CD4-positive, CD25-positive, alpha-beta regulatory T cell (primary cell): ENCODE data around the gene TRIO. TPM values are rescaled to one million over a fixed set of nuclear protein-coding genes. Genes with fewer than 3 reads are reported as not detected.
A peak's percentile ranks its signal among the peaks of the same experiment; 100 is the strongest.

ENCODE experiments used
- ATAC-seq, 2 donors: fragments of 150-1000 bp; cut with Tn5 transposase; one replicate each; pipeline ENCODE4 v1.10.0; 2021; ENCODE audit warnings: low read depth in 2 of 2, moderate number of reproducible peaks in 2 of 2, moderate library complexity in 1 of 2
- DNase-seq, 3 donors: peaks; one replicate each; pipeline versions ENCODE4 v3.0.0 to v3.0.0-alpha.2; 2012 to 2022; ENCODE audit warnings: mixed read lengths in 1 of 3
- H3K27ac ChIP-seq: one replicate; pipeline ENCODE4 v1.7.0; 2013; ENCODE audit warnings: mild to moderate bottlenecking, low read length; ENCODE audit not compliant: insufficient read depth, poor library complexity, severe bottlenecking
- H3K27me3 ChIP-seq: one replicate; pipeline ENCODE4 v1.7.0; 2013; ENCODE audit warnings: low read length; ENCODE audit not compliant: control insufficient read depth, insufficient read depth
- H3K36me3 ChIP-seq: one replicate; pipeline ENCODE4 v1.7.0; 2013; ENCODE audit warnings: mild to moderate bottlenecking, low read length, moderate library complexity; ENCODE audit not compliant: control insufficient read depth, insufficient read depth
- H3K4me1 ChIP-seq: 2 replicates; pipeline ENCODE4 v1.7.0; 2013; ENCODE audit warnings: mild to moderate bottlenecking, low read length; ENCODE audit not compliant: insufficient read depth, control insufficient read depth, poor library complexity, severe bottlenecking
- H3K4me3 ChIP-seq: one replicate; pipeline ENCODE4 v1.7.0; 2013; ENCODE audit warnings: low read depth, mild to moderate bottlenecking, low read length, moderate library complexity
- H3K9me3 ChIP-seq, 2 experiments: 1 replicate in 1 of 2; 2 replicates in 1 of 2; pipeline ENCODE4 v1.7.0; 2013; ENCODE audit warnings: low read length in 2 of 2, mild to moderate bottlenecking in 1 of 2, moderate library complexity in 1 of 2; ENCODE audit not compliant: control insufficient read depth in 2 of 2
- H3K27ac Mint-ChIP-seq, 3 donors: one replicate each; pipeline ENCODE4 v1.8.0; 2020 to 2022; ENCODE audit warnings: mild to moderate bottlenecking in 3 of 3, mixed read lengths in 3 of 3, moderate library complexity in 2 of 3
- H3K27me3 Mint-ChIP-seq: one replicate; pipeline ENCODE4 v1.8.0; 2022; ENCODE audit warnings: mild to moderate bottlenecking, mixed read lengths
- H3K36me3 Mint-ChIP-seq: one replicate; pipeline ENCODE4 v1.8.0; 2020; ENCODE audit warnings: mixed read lengths
- H3K4me1 Mint-ChIP-seq, 4 donors: one replicate each; pipeline ENCODE4 v1.8.0; 2020 to 2022; ENCODE audit warnings: mixed read lengths in 4 of 4, mild to moderate bottlenecking in 1 of 4
- H3K4me3 Mint-ChIP-seq, 4 donors: one replicate each; pipeline ENCODE4 v1.8.0; 2020 to 2022; ENCODE audit warnings: mild to moderate bottlenecking in 4 of 4, mixed read lengths in 4 of 4, moderate library complexity in 3 of 4
- H3K9me3 Mint-ChIP-seq, 7 donors: one replicate each; pipeline ENCODE4 v1.8.0; 2020 to 2022; ENCODE audit warnings: mixed read lengths in 7 of 7, mild to moderate bottlenecking in 3 of 7, moderate library complexity in 2 of 7
- polyA plus RNA-seq, 4 donors: library from polyadenylated mRNA; unstranded; fragments of 300-500 nt; fragmentation: Illumina TruSeq; gene quantifications; one replicate each; pipeline ENCODE4 v1.2.3, GENCODE V29; 2021
- total RNA-seq: library from RNA; stranded (reverse); gene quantifications from one replicate; pipeline ENCODE4 v1.2.3, GENCODE V29; 2022

Gene TRIO
- total and polyA plus RNA-seq, 5 donors from 2014 or later = 1.2 to 7.6 (median 1.8) TPM

- Mint-ChIP-seq H3K4me1 (peaks cover 0 to 19% (median 8%) of the 10 kb centered on the region in 4 donors), H3K4me3 (peak overlapping the region; percentile 78 to 89 (median 84)), H3K36me3 (no peaks in the 10 kb centered on the region), H3K27ac (no peak overlapping the region), H3K9me3 (peaks cover 0 to 6% (median 2%) of the 10 kb centered on the region in 7 donors), H3K27me3 (peaks cover 71% of the 10 kb centered on the region)
- peaks cover 24% of the 10 kb centered on the region for H3K4me1 ChIP-seq
- DNase-seq (peak; percentile 5 to 22 (median 9)), ATAC-seq (no peak)
- no peaks in the 10 kb centered on the region for H3K36me3 ChIP-seq
- H3K27ac ChIP-seq = no peak overlapping the region
- H3K27me3 ChIP-seq = peaks cover 29% of the 10 kb centered on the region
- no peaks in the 10 kb centered on the region for H3K9me3 ChIP-seq
- no peak overlapping the region for H3K4me3 ChIP-seq
Measured at GRCh38 chr5:14143841-14144585, 871 bp downstream of the TRIO start.

GRCh38 chr5:14144586-14145434, 1.7 kb downstream of the TRIO start:
- Histone ChIP-seq H3K27ac (no peak overlapping the region), H3K9me3 (no peaks in the 10 kb centered on the region), H3K4me1 (peaks cover 24% of the 10 kb centered on the region), H3K4me3 (peak overlapping the region; percentile 11), H3K36me3 (no peaks in the 10 kb centered on the region), H3K27me3 (peaks cover 29% of the 10 kb centered on the region)
- Mint-ChIP-seq H3K36me3 (no peaks in the 10 kb centered on the region), H3K4me1 (peaks cover 0 to 19% (median 4%) of the 10 kb centered on the region in 4 donors), H3K4me3 (peak overlapping the region; percentile 85 to 92 (median 90)), H3K9me3 (peaks cover 0 to 2% (median 0%) of the 10 kb centered on the region in 7 donors), H3K27ac (peak overlapping the region in 1 of 3 donors; percentile 43), H3K27me3 (peaks cover 70% of the 10 kb centered on the region)
- DNase-seq (peak; percentile 10 to 53 (median 43)), ATAC-seq (peak; percentile 48 to 51)

- DNase-seq = no peak
- H3K27me3 Mint-ChIP-seq = peaks cover 75% of the 10 kb centered on the region
- no peak for ATAC-seq
- H3K36me3 Mint-ChIP-seq = no peaks in the 10 kb centered on the region
- peaks cover 0 to 2% (median 0%) of the 10 kb centered on the region in 7 donors for H3K9me3 Mint-ChIP-seq
- Histone ChIP-seq H3K4me3 (peak overlapping the region; percentile 11), H3K27me3 (peaks cover 26% of the 10 kb centered on the region), H3K4me1 (peaks cover 24% of the 10 kb centered on the region), H3K36me3 (no peaks in the 10 kb centered on the region), H3K9me3 (no peaks in the 10 kb centered on the region), H3K27ac (no peak overlapping the region)
- H3K4me3 Mint-ChIP-seq = peak overlapping the region; percentile 85 to 92 (median 88)
- peak overlapping the region in 1 of 3 donors; percentile 43 for H3K27ac Mint-ChIP-seq
- peaks cover 0 to 19% (median 4%) of the 10 kb centered on the region in 4 donors for H3K4me1 Mint-ChIP-seq
Measured at GRCh38 chr5:14145435-14146334, 2.5 kb downstream of the TRIO start.

- Histone ChIP-seq H3K4me1 (peaks cover 24% of the 10 kb centered on the region), H3K27me3 (peaks cover 18% of the 10 kb centered on the region), H3K4me3 (no peak overlapping the region), H3K27ac (no peak overlapping the region), H3K36me3 (no peaks in the 10 kb centered on the region), H3K9me3 (no peaks in the 10 kb centered on the region)
- H3K4me3 Mint-ChIP-seq = no peak overlapping the region
- H3K27me3 Mint-ChIP-seq = peaks cover 68% of the 10 kb centered on the region
- H3K27ac Mint-ChIP-seq = peak overlapping the region in 1 of 3 donors; percentile 47
- peaks cover 0 to 2% (median 0%) of the 10 kb centered on the region in 7 donors for H3K9me3 Mint-ChIP-seq
- DNase-seq (no peak), ATAC-seq (no peak)
- no peaks in the 10 kb centered on the region for H3K36me3 Mint-ChIP-seq
- peaks cover 0 to 19% (median 4%) of the 10 kb centered on the region in 4 donors for H3K4me1 Mint-ChIP-seq
Measured at GRCh38 chr5:14146725-14147124, 3.6 kb downstream of the TRIO start.

GRCh38 chr5:14147210-14147609, 4.1 kb downstream of the TRIO start:
- Histone ChIP-seq H3K27ac (no peak overlapping the region), H3K36me3 (no peaks in the 10 kb centered on the region), H3K4me1 (peaks cover 21% of the 10 kb centered on the region), H3K9me3 (no peaks in the 10 kb centered on the region), H3K4me3 (no peak overlapping the region), H3K27me3 (peaks cover 14% of the 10 kb centered on the region)
- no peak overlapping the region for H3K27ac Mint-ChIP-seq
- peaks cover 64% of the 10 kb centered on the region for H3K27me3 Mint-ChIP-seq
- peaks cover 0 to 15% (median 3%) of the 10 kb centered on the region in 4 donors for H3K4me1 Mint-ChIP-seq
- peaks cover 0 to 2% (median 0%) of the 10 kb centered on the region in 7 donors for H3K9me3 Mint-ChIP-seq
- H3K4me3 Mint-ChIP-seq = no peak overlapping the region
- no peak for DNase-seq
- ATAC-seq = no peak
- H3K36me3 Mint-ChIP-seq = no peaks in the 10 kb centered on the region

GRCh38 chr5:14148483-14148882, 5.3 kb downstream of the TRIO start:
- Mint-ChIP-seq H3K4me3 (no peak overlapping the region), H3K4me1 (peaks cover 0 to 11% (median 2%) of the 10 kb centered on the region in 4 donors), H3K27ac (no peak overlapping the region), H3K9me3 (peaks cover 0 to 4% (median 0%) of the 10 kb centered on the region in 7 donors), H3K27me3 (peaks cover 70% of the 10 kb centered on the region), H3K36me3 (no peaks in the 10 kb centered on the region)
- H3K9me3 ChIP-seq = no peaks in the 10 kb centered on the region
- ATAC-seq (no peak), DNase-seq (no peak)
- peaks cover 13% of the 10 kb centered on the region for H3K4me1 ChIP-seq
- H3K27me3 ChIP-seq = peaks cover 14% of the 10 kb centered on the region
- H3K36me3 ChIP-seq = no peaks in the 10 kb centered on the region
- H3K27ac ChIP-seq = no peak overlapping the region
- H3K4me3 ChIP-seq = no peak overlapping the region
